Transverse colon (tissue), 1 donor: ENCODE measurements around the gene CCNJ.

Experiments used
- EP300 ChIP-seq: sonication (generic); formaldehyde crosslinking; IDR thresholded peaks from one replicate; pipeline ENCODE4 v1.6.1; 2017; ENCODE audit warnings: antibody characterized with exemption, low read depth
- POLR2A ChIP-seq: fragments of 450-650 bp; IDR thresholded peaks from one replicate; pipeline ENCODE4 v1.6.1; 2016; ENCODE audit warnings: antibody characterized with exemption, mild to moderate bottlenecking, moderate library complexity

DNA sequence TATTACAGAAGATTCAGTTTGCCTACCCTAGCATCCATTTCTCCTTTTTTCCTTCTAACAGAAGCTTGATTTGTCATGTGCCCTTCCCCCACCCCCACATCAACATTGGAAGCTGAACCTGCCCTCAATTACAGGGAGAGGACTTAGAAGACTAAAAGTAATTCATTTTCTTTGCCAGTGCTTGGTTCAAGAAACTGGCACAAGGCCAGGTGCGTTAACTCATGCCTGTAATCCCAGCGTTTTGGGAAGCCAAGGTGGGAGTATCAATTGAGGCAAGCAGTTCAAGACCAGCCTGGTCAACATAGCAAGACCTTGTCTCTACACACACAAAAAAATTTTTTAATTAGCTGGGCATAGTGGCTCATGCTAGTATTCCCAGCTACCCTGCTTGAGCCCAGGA is 32.6 kb downstream of the CCNJ start:
- TF ChIP-seq EP300, result no peak
- TF ChIP-seq POLR2A, result no peak
